ENCODE results near the gene LYPD5. TPM values are rescaled to one million over a fixed set of nuclear protein-coding genes. Genes with fewer than 3 reads are reported as not detected.
A peak's percentile ranks its signal among the peaks of the same experiment; 100 is the strongest.

LYPD5 gene
- total and polyA plus RNA-seq, 2 of the 8 experiments (the other 6 are each of a cell fraction or from before 2014, with no cell fraction given): 0.74 to 4.3 TPM

GRCh38 chr19:43767316-43767715, 34.9 kb downstream of the LYPD5 start:
- no peak overlapping the region for H2BK12ac ChIP-seq (ENCODE audit: low read depth, low read length)
- H3K4me3 ChIP-seq (ENCODE audit: extremely low read depth in 1 of 4, insufficient read depth in 2 of 4, low read depth in 3 of 4, low read length in 4 of 4): no peak overlapping the region
- H2AK5ac ChIP-seq (ENCODE audit: low read depth, low read length): peak overlapping the region; percentile 24; the same call in 1 of the 2 replicates
- no peak overlapping the region for H2AFZ ChIP-seq (ENCODE audit: low read length)
- H3K14ac ChIP-seq (ENCODE audit: insufficient read length): no peak overlapping the region
- H4K8ac ChIP-seq (ENCODE audit: extremely low read depth, insufficient read depth, low read length): peak overlapping the region; percentile 82
- H2BK5ac ChIP-seq (ENCODE audit: low read depth, low read length): no peak overlapping the region
- H3K4ac ChIP-seq (replicated peaks; ENCODE audit: insufficient read length, low read depth, low read length): no peak overlapping the region
- DNase-seq (ENCODE audit: low read depth in 1 of 2, low spot score in 2 of 2) (no peak), FAIRE-seq (no peak)
- H3K27me3 ChIP-seq (replicated peaks in 1 of 4; ENCODE audit: control insufficient read depth in 3 of 4, extremely low read depth in 1 of 4, insufficient read depth in 3 of 4, low read length in 3 of 4): peaks cover 2 to 13% (median 4%) of the 10 kb centered on the region in 4 experiments; a peak in 6 of 7 replicates
- H2BK20ac ChIP-seq (ENCODE audit: low read length): no peak overlapping the region
- POLR2A ChIA-PET (ENCODE audit: partially characterized antibody): interaction anchor here (0.9 to 4.1 kb wide), 3 partner anchors 10 to 18 kb away, joined by 3 to 33 read pairs (median 3); partner anchors contain the start of gene SMG9
- H4K91ac ChIP-seq (replicated peaks; ENCODE audit: insufficient read length, low read length): no peak overlapping the region
- H3K79me1 ChIP-seq (ENCODE audit: low read depth, low read length): no peaks in the 10 kb centered on the region
- CTCF ChIA-PET (ENCODE audit: partially characterized antibody): interaction anchor here (0.9 to 37.0 kb wide), 5 partner anchors 11 to 46 kb away, joined by 3 to 703 read pairs (median 67); partner anchors contain the start of genes KCNN4 and SMG9
- 82% methylated on average over 7 of the region's 7 CpGs; no CpG with 5 or more reads in 1 of the 2 experiments for WGBS, 2 experiments (ENCODE audit: extremely low coverage in 1 of 2, insufficient coverage in 1 of 2, insufficient read length in 1 of 2, insufficient replicate concordance in 2 of 2, low coverage in 1 of 2, low lambda C conversion rate in 2 of 2, missing lambda C conversion rate in 1 of 2)
- H3K23ac ChIP-seq (ENCODE audit: insufficient read length): no peak overlapping the region
- H3K56ac ChIP-seq (replicated peaks; ENCODE audit: insufficient read length, low read depth, low read length): no peak overlapping the region
- H2BK15ac ChIP-seq (ENCODE audit: low read length): no peak overlapping the region
- H2BK120ac ChIP-seq (replicated peaks; ENCODE audit: low read depth, low read length): no peak overlapping the region
- H3K18ac ChIP-seq (ENCODE audit: extremely low read depth, low read length): no peak overlapping the region
- peaks cover 0 to 2% of the 10 kb centered on the region in 2 experiments for H4K20me1 ChIP-seq (replicated peaks in 1 of 2; ENCODE audit: control insufficient read depth in 1 of 2, insufficient read depth in 2 of 2, low read length in 2 of 2)
- H3K9ac ChIP-seq (replicated peaks in 1 of 4; ENCODE audit: extremely low read depth in 1 of 4, low read depth in 3 of 4, low read length in 3 of 4): no peak overlapping the region
- no peak overlapping the region for H3K4me2 ChIP-seq (ENCODE audit: insufficient read depth in 1 of 2, low read depth in 2 of 2, low read length in 2 of 2)
- no peaks in the 10 kb centered on the region for H3K23me2 ChIP-seq (ENCODE audit: low read depth, low read length)
- no peaks in the 10 kb centered on the region for H3K79me2 ChIP-seq (ENCODE audit: control insufficient read depth in 1 of 2, insufficient read depth in 2 of 2, low read length in 2 of 2)
- no peaks in the 10 kb centered on the region for H3K9me3 ChIP-seq (ENCODE audit: insufficient read depth in 2 of 2, low read depth in 1 of 2, low read length in 1 of 2)
- peaks cover 0 to 4% (median 2%) of the 10 kb centered on the region in 4 experiments; a peak in 3 of 7 replicates for H3K4me1 ChIP-seq (replicated peaks in 1 of 4; ENCODE audit: control insufficient read depth in 3 of 4, insufficient read depth in 4 of 4, low read length in 3 of 4)
- no peak overlapping the region for H3K27ac ChIP-seq (ENCODE audit: low read depth, low read length)
- H4K5ac ChIP-seq (ENCODE audit: insufficient read length, low read depth, low read length): no peak overlapping the region
- no peaks in the 10 kb centered on the region for H3K36me3 ChIP-seq (ENCODE audit: control insufficient read depth in 2 of 4, insufficient read depth in 4 of 4, low read length in 3 of 4)
- TF ChIP-seq CREB1 (IDR thresholded peaks at IDR 0.05) (no peak), POLR2AphosphoS5 (IDR thresholded peaks at IDR 0.05; ENCODE audit: low read depth, low read length) (no peak), TEAD4 (IDR thresholded peaks at IDR 0.05; ENCODE audit: low read depth, low read length) (no peak), ZNF274 (IDR thresholded peaks at IDR 0.05; ENCODE audit: borderline replicate concordance, extremely low read depth, low read length) (no peak), NANOG (IDR thresholded peaks at IDR 0.05; ENCODE audit: insufficient read depth, low read depth, low read length, poor library complexity, severe bottlenecking) (no peak), POLR2A (IDR thresholded peaks at IDR 0.05; ENCODE audit: control extremely low read depth in 1 of 2, low read depth in 2 of 2, low read length in 2 of 2) (no peak), RAD21 (IDR thresholded peaks at IDR 0.05 in 1 of 2, conservative IDR thresholded peaks at IDR 0.05 in 1 of 2; ENCODE audit: low read depth in 2 of 2, low read length in 2 of 2) (no peak), EP300 (IDR thresholded peaks at IDR 0.05; ENCODE audit: borderline replicate concordance in 1 of 2, low read depth in 2 of 2, low read length in 2 of 2) (no peak), YY1 (IDR thresholded peaks at IDR 0.05; ENCODE audit: low read depth, low read length) (no peak), HDAC6 (IDR thresholded peaks at IDR 0.05; ENCODE audit: low read depth, low read length) (no peak), JUN (IDR thresholded peaks at IDR 0.05; ENCODE audit: low read depth, low read length) (no peak), JUND (IDR thresholded peaks at IDR 0.05; ENCODE audit: low read length) (no peak), KDM1A (IDR thresholded peaks at IDR 0.05; ENCODE audit: borderline replicate concordance, low read length) (no peak), RXRA (IDR thresholded peaks at IDR 0.05; ENCODE audit: insufficient read depth, low read depth, low read length) (no peak), SP4 (IDR thresholded peaks at IDR 0.05; ENCODE audit: low read length) (no peak)
